K562 (cell line): ENCODE measurements around the gene SCMH1. TPM values are rescaled to one million over a fixed set of nuclear protein-coding genes. Genes with fewer than 3 reads are reported as not detected.

Experiments
- ARHGAP35 ChIP-seq: fragments of 450-650 bp; IDR thresholded peaks from 2 replicates; pipeline ENCODE4 v1.6.1; 2018; ENCODE audit not compliant: partially characterized antibody
- BHLHE40 ChIP-seq: IDR thresholded peaks from 2 replicates; pipeline ENCODE4 v1.6.1; 2011; ENCODE audit warnings: low read length, improper control_type of control experiment
- CBX5 ChIP-seq: IDR thresholded peaks from 2 replicates; pipeline ENCODE4 v1.6.1; 2014; ENCODE audit warnings: low read depth, borderline replicate concordance
- CTBP1 ChIP-seq: fragments of 450-650 bp; IDR thresholded peaks from 2 replicates; pipeline ENCODE4 v1.6.1; 2016; ENCODE audit warnings: borderline replicate concordance
- HDAC2 ChIP-seq: fragments of 450-650 bp; IDR thresholded peaks from 2 replicates; pipeline ENCODE4 v1.6.1; 2016; ENCODE audit warnings: mild to moderate bottlenecking
- KDM1A ChIP-seq, 2 experiments: fragments of 450-650 bp; IDR thresholded peaks; 2 replicates each; pipeline ENCODE4 v1.6.1; 2016; ENCODE audit warnings: mild to moderate bottlenecking in 2 of 2
- NR2C2 ChIP-seq, 2 experiments: fragments of 200-800 bp in 1 of 2; sonication (Bioruptor generic) in 1 of 2; sonication (generic) in 1 of 2; formaldehyde crosslinking in 1 of 2; IDR thresholded peaks; 2 replicates each; pipeline versions ENCODE4 v1.6.1 to v1.8.0; 2016 to 2022; ENCODE audit warnings: mild to moderate bottlenecking in 1 of 2, missing compliant biosample characterization in 1 of 2, missing genetic modification characterization in 1 of 2, missing genetic modification reagents in 1 of 2
- RAD21 ChIP-seq, 2 experiments: fragments of 250-450 bp in 1 of 2; fragments of 450-650 bp in 1 of 2; sonication (Bioruptor Pico) in 1 of 2; formaldehyde crosslinking in 1 of 2; IDR thresholded peaks in 1 of 2; conservative IDR thresholded peaks in 1 of 2; 2 replicates each; pipeline versions ENCODE4 v1.4.0 to v1.8.0; 2020 to 2022; ENCODE audit warnings: mild to moderate bottlenecking in 2 of 2, moderate library complexity in 1 of 2
- RAD51 ChIP-seq: fragments of 450-650 bp; IDR thresholded peaks from 2 replicates; pipeline ENCODE4 v1.7.1; 2016; ENCODE audit warnings: low read depth, mild to moderate bottlenecking, borderline replicate concordance
- TAF7 ChIP-seq: fragments of 450-650 bp; IDR thresholded peaks from 2 replicates; pipeline ENCODE4 v1.6.1; 2016; ENCODE audit warnings: missing genetic modification characterization, missing compliant biosample characterization
- TCFL5 ChIP-seq: fragments of 250-450 bp; sonication (Bioruptor Pico); conservative IDR thresholded peaks from 2 replicates; pipeline ENCODE4 v1.6.1; 2021; ENCODE audit warnings: mild to moderate bottlenecking, moderate library complexity, matching md5 sums
- polyA plus RNA-seq, 8 experiments: library from polyadenylated mRNA; depleted of rRNA in 4 of 8; stranded (reverse) in 5 of 8; unstranded in 3 of 8; fragments of >200 nt; fragmentation: Nextera tagmentation in 2 of 8; fragmentation: Illumina TruSeq in 1 of 8; extraction: Ambion mirVana in 2 of 8; extraction: Trizol in 1 of 8; gene quantifications; 2 replicates each; pipeline versions ENCODE4 v1.2.1 to v1.2.3, GENCODE V29; 2011 to 2014; ENCODE audit warnings: inconsistent platforms in 1 of 8, missing spikeins in 1 of 8
- total RNA-seq, 7 experiments: library from RNA; depleted of rRNA in 6 of 7; stranded (reverse); fragments of >200 nt in 6 of 7; fragmentation: Illumina TruSeq in 2 of 7; extraction: Trizol in 2 of 7; gene quantifications; 2 replicates each; pipeline versions ENCODE4 v1.2.1 to v1.2.3, GENCODE V29; 2011 to 2021; ENCODE audit warnings: low replicate concordance in 1 of 7
- TF ChIP-seq, protein P1 (sequence below): fragments of 250-450 bp; sonication (Bioruptor Pico); IDR thresholded peaks from 2 replicates; pipeline ENCODE4 v1.8.0; 2022; ENCODE audit warnings: moderate library complexity, mild to moderate bottlenecking, inconsistent platforms
- TF ChIP-seq, protein P2 (sequence below): fragments of 250-450 bp; sonication (Bioruptor Pico); IDR thresholded peaks from 2 replicates; pipeline ENCODE4 v1.5.0; 2021
- TF ChIP-seq, protein P3 (sequence below): fragments of 200-800 bp; sonication (Bioruptor generic); IDR thresholded peaks from 2 replicates; pipeline ENCODE4 v1.6.1; 2017; ENCODE audit warnings: missing genetic modification characterization, missing compliant biosample characterization
- TF ChIP-seq, protein P4 (sequence below): sonication (generic); formaldehyde crosslinking; IDR thresholded peaks from 2 replicates; pipeline ENCODE4 v1.8.0; 2022; ENCODE audit warnings: missing genetic modification reagents, mild to moderate bottlenecking, moderate library complexity, borderline replicate concordance
- TF ChIP-seq, protein P5 (sequence below): fragments of 450-650 bp; formaldehyde crosslinking; IDR thresholded peaks from 2 replicates; pipeline ENCODE4 v1.4.0; 2022; ENCODE audit warnings: missing genetic modification characterization
- TF ChIP-seq, protein P6 (sequence below): sonication (generic); formaldehyde crosslinking; IDR thresholded peaks from 2 replicates; pipeline ENCODE4 v1.8.0; 2023; ENCODE audit warnings: mild to moderate bottlenecking, missing genetic modification reagents

SCMH1 gene
- total and polyA plus RNA-seq, 9 of the 15 experiments (the other 6 are each of a cell fraction or from before 2014, with no cell fraction given) = 8.5 to 37.0 (median 26.8) TPM

DNA sequence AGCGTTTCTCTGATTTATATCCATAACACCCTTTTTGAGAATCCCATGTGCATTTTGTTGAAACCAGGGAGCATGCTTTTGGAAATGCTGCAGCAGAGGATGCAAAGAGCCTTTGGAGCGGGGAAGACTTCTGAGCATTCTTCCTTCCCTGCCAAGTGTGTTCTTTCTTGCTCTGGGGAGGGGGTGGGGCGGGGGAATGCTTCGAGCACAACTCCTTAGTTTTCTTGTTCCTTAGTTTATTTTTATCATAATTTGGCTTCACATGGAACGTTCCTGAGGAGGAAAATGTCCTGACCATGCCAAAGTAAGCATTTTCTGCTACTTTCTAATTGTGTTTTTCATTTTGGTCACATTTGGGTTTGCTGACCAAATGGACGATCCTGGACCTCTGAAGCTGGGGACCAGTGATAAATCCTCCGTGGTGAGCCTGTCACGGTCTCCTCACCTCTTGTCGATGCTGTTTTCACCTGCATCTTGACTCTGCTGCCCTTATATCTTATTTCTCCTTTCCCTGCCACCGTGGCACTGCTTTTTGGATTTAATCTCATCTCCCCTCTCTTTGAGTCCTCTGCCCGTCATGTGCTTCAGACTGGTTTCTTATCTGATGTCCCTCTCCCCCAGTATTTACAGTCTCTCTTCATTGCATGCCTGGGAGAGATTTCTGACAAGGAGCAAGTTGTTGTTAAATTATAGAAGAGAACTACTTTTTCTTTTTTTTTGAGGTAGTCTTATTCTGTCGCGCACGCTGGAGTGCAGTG is 260.2 kb downstream of the SCMH1 start (continued):
- TF ChIP-seq NR2C2 (CRISPR knock-in tag; IDR thresholded peaks at IDR 0.05) = no peak
- no peak for TF ChIP-seq NR2C2 (tag; IDR thresholded peaks at IDR 0.05)
- no peak for TF ChIP-seq TCFL5 (CRISPR knock-in tag)
- 0 out of 2 replicates have a peak, but pooled peaks have one; percentile 10 for TF ChIP-seq BHLHE40
- TF ChIP-seq HDAC2 = peak; percentile 19; the same call in 1 of the 2 replicates
- TF ChIP-seq CBX5 = no peak
- TF ChIP-seq, protein P1, sequence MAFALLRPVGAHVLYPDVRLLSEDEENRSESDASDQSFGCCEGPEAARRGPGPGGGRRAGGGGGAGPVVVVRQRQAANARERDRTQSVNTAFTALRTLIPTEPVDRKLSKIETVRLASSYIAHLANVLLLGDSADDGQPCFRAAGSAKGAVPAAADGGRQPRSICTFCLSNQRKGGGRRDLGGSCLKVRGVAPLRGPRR = no peak
- TF ChIP-seq KDM1A (IDR thresholded peaks at IDR 0.05) = peak; percentile 38 to 65; a peak in 3 of 4 replicates
- TF ChIP-seq, protein P2, sequence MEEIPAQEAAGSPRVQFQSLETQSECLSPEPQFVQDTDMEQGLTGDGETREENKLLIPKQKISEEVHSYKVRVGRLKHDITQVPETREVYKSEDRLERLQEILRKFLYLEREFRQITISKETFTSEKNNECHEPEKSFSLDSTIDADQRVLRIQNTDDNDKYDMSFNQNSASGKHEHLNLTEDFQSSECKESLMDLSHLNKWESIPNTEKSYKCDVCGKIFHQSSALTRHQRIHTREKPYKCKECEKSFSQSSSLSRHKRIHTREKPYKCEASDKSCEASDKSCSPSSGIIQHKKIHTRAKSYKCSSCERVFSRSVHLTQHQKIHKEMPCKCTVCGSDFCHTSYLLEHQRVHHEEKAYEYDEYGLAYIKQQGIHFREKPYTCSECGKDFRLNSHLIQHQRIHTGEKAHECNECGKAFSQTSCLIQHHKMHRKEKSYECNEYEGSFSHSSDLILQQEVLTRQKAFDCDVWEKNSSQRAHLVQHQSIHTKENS (CRISPR knock-in tag) = no peak
- TF ChIP-seq, protein P3, sequence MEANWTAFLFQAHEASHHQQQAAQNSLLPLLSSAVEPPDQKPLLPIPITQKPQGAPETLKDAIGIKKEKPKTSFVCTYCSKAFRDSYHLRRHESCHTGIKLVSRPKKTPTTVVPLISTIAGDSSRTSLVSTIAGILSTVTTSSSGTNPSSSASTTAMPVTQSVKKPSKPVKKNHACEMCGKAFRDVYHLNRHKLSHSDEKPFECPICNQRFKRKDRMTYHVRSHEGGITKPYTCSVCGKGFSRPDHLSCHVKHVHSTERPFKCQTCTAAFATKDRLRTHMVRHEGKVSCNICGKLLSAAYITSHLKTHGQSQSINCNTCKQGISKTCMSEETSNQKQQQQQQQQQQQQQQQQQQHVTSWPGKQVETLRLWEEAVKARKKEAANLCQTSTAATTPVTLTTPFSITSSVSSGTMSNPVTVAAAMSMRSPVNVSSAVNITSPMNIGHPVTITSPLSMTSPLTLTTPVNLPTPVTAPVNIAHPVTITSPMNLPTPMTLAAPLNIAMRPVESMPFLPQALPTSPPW (CRISPR knock-in tag) = 0 out of 2 replicates have a peak, but pooled peaks have one; percentile 15
- TF ChIP-seq TAF7 (tag) = no peak
- 0 out of 2 replicates have a peak, but pooled peaks have one; percentile 30 for TF ChIP-seq RAD51
- TF ChIP-seq, protein P4, sequence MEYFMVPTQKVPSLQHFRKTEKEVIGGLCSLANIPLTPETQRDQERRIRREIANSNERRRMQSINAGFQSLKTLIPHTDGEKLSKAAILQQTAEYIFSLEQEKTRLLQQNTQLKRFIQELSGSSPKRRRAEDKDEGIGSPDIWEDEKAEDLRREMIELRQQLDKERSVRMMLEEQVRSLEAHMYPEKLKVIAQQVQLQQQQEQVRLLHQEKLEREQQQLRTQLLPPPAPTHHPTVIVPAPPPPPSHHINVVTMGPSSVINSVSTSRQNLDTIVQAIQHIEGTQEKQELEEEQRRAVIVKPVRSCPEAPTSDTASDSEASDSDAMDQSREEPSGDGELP (CRISPR knock-in tag) = no peak
- TF ChIP-seq RAD21 (CRISPR knock-in tag; conservative IDR thresholded peaks at IDR 0.05 in 1 of 2, IDR thresholded peaks at IDR 0.05 in 1 of 2) = no peak
- no peak for TF ChIP-seq ARHGAP35
- 0 out of 2 replicates have a peak, but pooled peaks have one; percentile 8 for TF ChIP-seq CTBP1
- TF ChIP-seq, protein P5, sequence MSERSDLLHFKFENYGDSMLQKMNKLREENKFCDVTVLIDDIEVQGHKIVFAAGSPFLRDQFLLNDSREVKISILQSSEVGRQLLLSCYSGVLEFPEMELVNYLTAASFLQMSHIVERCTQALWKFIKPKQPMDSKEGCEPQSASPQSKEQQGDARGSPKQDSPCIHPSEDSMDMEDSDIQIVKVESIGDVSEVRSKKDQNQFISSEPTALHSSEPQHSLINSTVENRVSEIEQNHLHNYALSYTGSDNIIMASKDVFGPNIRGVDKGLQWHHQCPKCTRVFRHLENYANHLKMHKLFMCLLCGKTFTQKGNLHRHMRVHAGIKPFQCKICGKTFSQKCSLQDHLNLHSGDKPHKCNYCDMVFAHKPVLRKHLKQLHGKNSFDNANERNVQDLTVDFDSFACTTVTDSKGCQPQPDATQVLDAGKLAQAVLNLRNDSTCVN (CRISPR knock-in tag) = no peak
- TF ChIP-seq, protein P6, sequence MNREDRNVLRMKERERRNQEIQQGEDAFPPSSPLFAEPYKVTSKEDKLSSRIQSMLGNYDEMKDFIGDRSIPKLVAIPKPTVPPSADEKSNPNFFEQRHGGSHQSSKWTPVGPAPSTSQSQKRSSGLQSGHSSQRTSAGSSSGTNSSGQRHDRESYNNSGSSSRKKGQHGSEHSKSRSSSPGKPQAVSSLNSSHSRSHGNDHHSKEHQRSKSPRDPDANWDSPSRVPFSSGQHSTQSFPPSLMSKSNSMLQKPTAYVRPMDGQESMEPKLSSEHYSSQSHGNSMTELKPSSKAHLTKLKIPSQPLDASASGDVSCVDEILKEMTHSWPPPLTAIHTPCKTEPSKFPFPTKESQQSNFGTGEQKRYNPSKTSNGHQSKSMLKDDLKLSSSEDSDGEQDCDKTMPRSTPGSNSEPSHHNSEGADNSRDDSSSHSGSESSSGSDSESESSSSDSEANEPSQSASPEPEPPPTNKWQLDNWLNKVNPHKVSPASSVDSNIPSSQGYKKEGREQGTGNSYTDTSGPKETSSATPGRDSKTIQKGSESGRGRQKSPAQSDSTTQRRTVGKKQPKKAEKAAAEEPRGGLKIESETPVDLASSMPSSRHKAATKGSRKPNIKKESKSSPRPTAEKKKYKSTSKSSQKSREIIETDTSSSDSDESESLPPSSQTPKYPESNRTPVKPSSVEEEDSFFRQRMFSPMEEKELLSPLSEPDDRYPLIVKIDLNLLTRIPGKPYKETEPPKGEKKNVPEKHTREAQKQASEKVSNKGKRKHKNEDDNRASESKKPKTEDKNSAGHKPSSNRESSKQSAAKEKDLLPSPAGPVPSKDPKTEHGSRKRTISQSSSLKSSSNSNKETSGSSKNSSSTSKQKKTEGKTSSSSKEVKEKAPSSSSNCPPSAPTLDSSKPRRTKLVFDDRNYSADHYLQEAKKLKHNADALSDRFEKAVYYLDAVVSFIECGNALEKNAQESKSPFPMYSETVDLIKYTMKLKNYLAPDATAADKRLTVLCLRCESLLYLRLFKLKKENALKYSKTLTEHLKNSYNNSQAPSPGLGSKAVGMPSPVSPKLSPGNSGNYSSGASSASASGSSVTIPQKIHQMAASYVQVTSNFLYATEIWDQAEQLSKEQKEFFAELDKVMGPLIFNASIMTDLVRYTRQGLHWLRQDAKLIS (CRISPR knock-in tag) = no peak
